NK-92 (cell line): ENCODE data around the gene SLC6A16.
"Not testable (repeated sequence)": the region's sequence is repeated elsewhere in the genome, so short reads cannot be mapped to it uniquely, and the experiment has no call there.

ENCODE experiments used
- DNase-seq: peaks from one replicate; lab custom pipeline; 2025; ENCODE audit not compliant: unreplicated experiment; lab: John Stamatoyannopoulos, UW

The SLC6A16 gene

DNA sequence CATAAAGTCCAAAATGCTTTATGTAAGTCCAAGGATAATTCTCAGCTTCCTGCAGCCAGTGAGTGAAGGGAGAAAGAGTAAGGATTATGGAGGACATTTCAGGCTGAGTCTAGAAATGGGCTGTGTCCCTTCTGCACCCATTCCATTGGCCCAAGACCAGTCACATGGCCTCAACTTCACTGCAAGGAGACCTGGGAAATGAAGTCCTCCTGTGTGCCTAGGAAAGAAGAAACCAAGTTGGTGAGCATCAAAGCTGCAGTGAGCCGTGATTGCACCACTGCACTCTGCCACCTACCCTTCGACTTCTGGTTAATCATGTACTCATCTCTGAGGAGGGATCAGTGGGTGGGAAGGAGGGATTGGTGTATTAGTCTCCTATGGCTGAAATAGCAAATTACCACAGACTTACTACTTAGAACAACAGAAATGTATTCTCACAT is 6.6 kb upstream of the SLC6A16 start:
- DNase-seq, result no peak

DNA sequence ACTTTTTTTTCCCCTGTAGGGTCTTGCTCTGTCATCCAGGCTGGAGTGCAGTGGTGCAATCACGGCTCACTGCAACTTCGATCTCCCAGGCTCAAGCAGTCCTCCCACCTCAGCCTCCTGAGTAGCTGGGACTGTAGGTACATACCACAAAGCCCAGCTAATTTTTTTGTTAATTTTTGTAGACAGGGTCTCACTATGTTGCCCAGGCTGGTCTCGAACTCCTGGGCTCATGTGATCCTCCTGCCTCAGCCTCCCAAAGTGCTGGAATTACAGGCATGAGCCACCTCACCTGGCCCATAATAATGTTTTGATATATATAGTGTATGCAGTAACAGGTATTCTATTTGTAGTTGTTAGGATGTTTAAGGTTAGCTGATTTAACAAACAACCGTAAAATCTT is 6.2 kb upstream of the SLC6A16 start:
- DNase-seq, result not testable (repeated sequence)

DNA sequence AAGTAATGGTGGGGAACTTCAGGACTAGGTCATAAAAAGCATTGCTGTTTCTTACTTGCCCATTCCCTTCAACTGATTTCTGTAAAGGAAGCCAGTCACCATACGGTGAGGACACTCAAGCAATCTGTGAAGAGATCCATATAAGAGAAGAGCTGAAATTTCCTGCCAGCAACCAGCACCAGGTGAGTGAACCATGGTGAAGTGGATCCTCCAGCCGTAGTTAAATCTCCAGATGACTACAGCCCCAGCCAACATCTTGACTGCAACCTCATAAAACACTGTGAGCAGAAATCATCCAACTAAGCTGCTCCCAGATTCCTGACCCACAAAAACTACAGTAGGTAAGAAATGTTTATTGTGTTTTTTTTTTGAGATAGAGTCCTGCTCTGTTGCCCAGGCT is 3.8 kb upstream of the SLC6A16 start:
- DNase-seq, result no peak

DNA sequence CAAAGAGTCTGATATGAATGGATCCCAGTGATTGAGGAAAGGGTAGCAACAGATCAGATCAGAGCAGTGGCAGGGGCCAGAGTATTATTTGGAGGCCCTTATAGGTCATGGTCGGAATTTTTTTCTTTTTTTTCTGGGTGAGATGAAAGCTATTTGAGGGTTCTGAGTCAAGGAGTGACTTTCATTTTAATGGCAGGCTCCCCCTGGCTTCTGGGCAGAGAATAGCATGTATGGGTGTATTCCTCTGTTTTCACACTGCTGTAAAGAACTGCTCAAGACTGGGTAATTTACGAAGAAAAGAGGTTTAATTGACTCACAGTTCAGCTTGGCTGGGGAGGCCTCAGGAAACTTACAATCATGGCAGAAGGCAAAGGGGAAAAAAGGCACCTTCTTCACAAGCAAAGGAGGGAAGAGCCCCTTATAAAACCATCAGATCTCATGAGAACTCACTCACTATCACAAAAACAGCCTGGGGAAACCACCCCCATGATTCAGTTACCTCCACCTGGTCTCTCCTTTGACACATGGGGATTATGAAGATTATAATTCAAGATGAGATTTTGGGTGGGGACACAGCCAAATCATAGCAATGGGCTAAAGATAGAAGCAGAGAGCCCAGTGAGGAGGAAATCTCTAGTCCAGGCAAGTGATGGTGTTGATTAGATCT is 3.0 kb upstream of the SLC6A16 start:
- no peak for DNase-seq

DNA sequence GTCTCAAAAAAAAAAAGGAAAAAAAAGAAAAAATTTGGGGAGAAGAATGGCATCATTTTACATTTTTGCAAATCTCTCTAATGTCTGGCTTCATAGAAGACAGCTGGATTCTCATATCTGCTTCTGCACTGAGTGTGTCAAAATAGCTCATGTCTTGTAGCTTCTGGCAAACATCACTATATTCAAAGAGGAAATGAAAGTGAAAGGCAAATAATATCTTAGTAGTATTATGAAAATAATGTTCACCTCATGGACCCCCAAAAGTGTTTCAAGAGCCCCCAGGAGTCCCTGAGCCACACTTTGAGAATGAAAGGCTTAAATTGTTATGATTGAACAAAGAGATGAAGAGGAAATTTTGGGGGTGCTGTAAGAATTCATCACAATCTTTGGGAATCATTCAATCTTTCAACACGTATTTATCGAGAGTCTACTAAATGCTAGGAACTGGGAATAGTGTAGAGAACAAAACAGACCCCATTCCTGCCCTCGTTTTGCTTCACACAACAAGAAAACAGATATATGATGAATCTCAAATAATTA is 1.2 kb upstream of the SLC6A16 start:
- no peak for DNase-seq

DNA sequence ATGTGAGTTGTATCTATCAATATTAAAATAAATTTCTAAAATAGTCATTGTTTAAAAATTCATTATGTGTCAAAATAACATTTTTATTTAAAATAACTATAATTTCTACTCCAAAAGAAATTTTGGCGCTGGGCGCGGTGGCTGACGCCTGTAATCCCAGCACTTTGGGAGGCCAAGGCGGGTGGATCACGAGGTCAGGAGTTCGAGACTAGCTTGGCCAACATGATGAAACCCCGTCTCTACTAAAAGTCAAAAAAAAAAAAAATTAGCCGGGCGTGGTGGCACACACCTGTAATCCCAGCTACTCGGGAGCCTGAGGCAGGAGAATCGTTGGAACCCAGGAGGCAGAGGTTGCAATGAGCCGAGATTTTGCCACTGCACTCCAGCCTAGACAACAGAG is 765 bp upstream of the SLC6A16 start:
- not testable (repeated sequence) for DNase-seq

DNA sequence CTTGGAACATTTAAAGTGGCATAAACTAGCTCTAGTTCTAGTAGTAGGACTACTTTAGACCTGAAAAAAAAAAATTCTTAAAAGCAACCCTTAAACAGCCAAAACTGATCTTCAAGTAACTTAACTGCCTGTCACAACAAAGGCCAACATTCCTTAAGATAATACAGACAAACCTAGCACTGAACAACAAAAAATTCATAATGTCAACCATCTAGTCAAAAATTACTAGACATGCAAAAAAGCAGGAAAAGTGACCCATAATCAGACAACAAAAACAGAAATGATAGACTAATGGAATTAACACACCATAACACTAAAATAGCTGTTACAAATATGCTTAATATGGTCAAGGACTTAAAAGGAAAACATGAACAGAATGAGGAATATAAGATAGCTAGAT is 6.7 kb downstream of the SLC6A16 start:
- no peak for DNase-seq

DNA sequence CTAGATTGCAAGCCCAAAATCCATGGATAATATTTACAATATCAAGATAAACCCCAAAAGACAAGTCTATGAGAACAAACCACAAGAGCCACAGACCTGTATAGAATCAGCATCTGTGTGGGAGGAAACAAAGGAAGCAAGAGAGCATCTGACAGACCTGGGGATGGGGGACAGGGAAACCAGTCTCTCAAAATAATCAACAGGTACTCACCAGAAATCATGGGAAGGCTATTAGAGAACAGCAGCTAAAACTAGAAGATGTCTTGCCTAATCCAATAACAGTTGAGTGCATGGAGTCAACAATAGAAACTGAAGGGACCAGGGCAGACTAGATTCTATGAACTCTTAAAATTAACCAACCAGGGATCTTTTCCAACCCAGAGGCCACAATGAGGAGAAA is 8.7 kb downstream of the SLC6A16 start:
- DNase-seq, result no peak

DNA sequence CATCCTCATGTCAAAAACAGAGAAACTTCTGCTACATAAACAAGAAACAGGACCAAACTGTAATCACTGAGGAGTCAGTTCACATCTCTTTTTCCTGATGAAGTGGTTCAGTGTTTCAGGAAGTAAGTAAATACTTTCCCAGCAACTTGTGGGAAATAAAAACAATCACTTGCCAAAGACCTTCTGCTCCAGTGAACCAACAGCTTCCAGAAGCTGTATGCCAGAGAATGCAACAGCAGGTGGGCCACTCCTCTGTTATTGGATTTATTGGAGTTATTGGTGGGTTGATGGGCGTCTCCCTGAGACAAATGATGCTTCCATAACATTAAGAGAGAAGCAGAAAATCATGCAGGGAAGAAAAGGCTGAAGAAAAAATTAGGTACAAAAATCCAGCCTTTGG is 9.9 kb downstream of the SLC6A16 start:
- no peak for DNase-seq

DNA sequence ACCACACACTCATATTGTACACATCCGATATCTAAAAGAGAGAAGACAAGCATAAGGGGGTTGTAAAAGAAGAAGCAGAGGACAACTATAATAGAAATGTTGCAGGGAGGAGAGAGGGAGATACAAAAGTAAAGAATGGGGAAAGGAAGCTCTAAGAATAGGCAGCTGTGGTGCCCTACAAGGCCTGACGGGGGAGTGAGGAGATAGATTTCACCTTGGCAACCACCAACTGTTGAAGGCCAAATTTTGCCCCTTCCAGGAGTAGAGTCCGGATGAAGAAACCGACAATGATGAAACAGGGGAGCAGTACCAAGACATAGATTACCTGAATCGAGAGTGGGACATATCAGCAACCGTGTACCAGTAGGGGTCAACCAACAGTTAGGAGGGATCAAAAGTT is 15.9 kb downstream of the SLC6A16 start:
- no peak for DNase-seq

DNA sequence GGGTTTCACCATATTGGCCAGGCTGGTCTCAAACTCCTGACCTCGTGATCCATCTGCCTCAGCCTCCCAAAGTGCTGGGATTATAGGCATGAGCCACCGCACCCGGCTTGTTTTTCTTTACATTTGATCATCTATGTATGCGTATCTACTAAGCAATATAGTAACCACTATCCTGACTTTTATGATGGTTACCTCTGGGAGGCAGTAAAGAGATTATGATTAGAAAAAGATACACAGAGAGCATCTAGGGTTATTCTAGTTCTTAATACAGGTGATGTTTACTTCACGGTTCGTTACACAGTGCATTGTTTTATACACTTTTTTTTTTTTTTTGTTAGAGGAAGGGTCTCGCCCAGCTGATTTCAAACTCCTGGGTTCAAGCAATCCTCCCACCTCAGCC is 18.3 kb downstream of the SLC6A16 start:
- not testable (repeated sequence) for DNase-seq

DNA sequence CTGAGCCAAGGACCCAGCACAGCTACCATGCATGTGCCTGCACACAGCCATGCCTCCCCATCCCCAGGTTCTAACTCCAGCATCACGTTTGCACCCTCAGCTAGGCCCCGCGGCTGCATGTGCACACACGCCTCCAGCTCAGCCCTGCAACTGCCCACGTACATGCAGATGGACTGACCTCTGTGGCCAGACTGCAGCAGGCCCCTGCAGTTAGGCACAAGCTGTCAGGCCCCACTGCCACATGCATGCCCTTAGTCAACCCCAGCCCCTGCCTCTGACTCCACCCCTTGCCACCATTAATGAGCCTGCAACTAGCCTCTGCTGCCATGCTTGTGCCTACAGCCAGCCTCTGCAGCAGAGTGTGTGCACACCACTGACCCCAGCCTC is 23.1 kb downstream of the SLC6A16 start:
- no peak for DNase-seq

DNA sequence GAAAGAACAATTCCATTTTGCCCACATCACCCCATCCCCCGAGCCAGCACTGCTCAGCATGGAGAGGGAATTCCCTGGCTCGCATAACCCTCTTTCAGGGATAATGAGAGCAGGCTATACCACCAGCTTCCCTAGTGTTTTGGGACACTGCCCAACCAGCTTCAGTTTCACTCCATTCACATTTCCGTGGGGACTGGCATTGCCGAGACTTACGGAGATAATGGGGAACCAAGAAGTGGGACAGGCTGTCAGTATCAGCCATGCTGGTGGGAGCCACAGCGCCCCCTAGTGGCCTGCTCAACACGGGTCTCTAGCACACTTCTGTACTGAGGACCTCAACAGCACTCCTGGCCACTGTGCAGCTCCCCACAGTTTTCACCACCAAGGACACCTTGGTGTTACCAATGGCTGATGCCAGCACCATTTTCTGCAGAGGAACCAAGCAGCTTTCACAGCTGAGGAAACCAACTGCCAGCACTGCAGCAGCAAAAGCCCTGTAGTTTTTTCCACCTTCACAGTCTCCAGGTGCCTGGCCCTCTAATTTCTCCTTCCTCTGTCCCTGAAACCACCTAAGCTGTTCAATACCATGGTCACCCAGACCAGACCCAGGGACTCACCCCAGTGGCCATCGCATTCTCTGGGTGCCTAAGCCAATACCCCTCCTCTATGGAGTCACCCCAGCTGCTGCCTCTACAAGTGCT is 23.7 kb downstream of the SLC6A16 start:
- no peak for DNase-seq

DNA sequence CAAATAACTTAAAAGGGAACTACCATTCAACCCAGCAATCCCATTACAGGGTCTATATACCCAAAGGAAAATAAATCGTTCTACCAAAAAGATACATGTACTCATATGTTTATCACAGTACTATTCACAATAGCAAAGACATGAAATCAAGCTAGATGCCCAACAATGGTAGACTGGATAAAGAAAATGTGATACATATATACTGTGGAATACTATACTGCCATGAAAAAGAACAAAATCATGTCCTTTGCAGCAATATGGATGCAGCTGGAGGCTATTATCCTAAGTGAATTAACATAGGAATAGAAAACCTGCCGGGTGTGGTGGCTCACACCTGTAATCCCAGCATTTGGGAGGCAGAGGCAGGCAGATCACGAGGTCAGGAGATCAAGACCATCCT is 26.3 kb downstream of the SLC6A16 start:
- DNase-seq, result not testable (repeated sequence)

DNA sequence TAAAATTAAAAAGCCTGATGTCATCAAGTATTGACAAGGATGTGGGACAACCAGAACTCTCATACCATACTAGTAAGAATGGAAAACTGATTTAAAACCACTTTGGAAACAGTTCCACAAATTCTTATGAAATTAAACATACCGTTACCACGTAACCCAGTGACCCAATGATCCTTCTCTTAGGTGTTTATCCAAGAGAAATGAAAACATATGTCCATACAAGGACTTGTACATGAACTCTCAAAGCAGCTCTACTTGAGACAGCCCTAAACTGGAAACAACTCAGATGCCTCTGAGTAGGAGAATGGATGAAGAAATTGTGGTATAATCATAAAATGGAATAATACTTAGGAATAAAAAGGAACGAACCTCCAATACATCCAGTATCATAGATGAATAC is 27.6 kb downstream of the SLC6A16 start:
- no peak for DNase-seq

DNA sequence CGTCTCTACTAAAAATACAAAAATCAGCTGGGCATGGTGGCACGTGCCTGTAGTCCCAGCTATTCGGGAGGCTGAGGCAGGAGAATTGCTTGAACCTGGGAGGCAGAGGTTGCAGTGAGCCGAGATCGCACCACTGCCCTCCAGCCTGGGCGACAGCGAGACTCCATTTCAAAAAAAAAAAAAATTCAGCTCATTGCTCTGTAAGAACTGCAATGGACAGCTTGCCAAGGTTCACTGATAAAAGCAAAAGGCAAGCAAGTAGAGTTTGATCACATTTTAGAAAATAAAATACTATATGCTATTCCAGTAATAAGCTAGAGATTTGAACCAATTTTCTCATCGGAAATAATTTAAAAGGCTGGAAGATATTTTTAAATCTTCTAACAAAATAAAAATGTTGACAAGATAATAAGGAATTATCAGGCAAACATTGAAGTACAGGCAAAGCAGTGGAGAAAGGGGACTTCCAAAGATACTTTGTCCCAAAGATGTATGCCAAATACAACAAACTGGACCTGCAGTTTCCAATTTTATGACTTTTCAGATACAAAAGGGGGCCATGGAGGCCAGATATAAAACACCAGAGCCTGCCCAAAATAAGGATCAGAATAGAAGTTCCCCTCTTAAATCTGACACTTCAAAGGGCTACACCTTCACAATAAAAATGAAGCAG is 29.6 kb downstream of the SLC6A16 start:
- DNase-seq, result no peak

DNA sequence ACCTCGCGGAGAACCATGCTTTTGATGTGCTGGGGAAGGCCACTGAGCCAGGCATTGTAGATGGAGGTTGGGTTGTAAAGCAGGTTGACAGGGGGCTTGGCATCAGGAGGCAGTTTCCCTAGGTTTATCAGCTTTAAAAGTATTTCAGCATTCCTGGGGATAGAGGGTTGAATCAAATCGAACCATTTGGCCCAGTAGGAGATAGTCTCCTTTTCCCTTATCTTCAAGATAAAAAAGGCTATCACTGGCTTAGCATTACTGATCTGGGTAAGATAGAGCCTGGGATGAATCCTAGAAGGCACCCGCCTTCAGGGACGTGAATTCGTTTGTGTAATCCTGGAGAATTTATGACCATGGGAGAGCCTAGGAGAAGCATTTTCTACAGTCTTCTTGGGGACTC is 30.6 kb downstream of the SLC6A16 start:
- DNase-seq, result no peak

DNA sequence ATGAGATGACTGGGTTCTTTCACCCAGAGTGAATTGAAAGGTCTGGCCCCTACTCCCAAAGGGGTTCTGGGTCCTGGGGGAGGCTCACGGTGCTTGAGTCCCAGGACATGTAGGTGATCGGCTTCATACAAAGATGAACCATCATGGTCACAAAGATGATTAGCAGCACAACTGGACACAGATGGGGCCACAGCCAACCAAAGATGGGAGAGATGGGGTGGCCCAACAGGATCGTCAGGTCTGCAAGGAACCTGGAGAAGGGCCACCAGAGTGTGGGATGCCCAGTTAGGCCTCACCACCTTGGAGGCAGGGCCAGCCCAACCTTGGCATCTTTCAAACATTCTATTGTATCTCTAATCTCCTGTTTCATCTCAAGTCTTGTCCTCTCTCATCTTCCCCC is 34.5 kb downstream of the SLC6A16 start:
- DNase-seq, result no peak

DNA sequence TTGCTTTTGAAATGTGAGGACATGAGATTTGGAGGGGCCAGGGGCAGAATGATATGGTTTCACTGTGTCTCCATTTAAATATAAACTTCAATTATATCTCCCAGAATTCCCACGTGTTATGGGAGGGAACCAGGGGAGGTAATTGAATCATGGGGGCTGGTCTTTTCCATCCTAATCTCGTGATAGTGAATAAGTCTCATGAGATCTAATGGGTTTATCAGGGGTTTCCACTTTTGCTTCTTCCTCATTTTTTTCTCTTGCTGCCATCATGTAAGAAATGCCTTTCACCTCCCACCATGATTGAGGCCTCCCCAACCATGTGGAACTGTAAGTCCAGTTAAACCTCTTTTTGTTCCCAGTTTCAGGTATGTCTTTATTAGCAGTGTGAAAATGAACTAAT is 35.7 kb downstream of the SLC6A16 start:
- DNase-seq, result not testable (repeated sequence)

DNA sequence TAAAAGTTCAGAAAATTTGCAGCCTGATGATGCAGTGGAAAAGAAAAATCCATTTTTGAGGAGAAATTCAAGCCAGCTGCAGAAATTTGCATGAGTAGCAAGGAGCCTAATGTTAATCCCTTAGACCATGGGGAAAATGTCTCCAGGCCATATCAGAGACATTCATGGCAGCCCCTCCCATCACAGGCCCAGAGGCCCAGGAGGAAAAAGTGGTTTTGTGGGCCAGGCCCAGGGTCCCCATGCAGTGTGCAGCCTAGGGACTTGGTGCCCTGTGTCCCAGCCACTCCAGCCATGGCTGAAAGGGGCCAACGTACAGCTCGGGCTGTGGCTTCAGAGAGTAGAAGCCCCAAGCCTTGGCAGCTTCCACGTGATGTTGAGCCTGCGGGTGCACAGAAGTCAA is 36.8 kb downstream of the SLC6A16 start:
- DNase-seq, result not testable (repeated sequence)

DNA sequence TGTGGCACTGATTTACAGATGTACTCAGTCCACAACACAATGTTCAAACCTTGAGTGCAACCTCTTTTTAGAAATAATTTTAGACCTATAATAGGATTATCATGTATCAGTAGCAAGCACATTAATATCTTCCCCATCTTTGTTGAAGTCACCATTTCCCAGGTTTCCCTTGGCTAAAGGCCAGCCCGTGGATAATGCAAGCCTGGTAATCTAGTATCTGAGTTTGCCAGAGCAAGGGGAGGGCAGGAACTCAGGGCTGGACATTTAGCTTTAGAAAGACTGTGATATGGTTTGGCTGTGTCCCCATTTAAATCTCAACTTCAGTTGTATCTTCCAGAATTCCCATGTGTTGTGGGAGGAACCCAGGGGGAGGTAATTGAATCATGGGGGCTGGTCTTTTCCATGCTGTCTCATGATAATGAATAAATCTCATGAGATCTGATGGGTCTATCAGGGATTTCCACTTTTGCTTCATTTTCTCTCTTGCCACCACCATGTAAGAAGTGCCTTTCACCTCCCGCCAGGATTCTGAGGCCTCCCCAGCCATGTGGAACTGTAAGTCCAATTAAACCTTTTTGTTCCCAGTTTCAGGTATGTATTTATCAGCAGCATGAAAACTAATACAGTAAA is 37.7 kb downstream of the SLC6A16 start:
- DNase-seq, result no peak

DNA sequence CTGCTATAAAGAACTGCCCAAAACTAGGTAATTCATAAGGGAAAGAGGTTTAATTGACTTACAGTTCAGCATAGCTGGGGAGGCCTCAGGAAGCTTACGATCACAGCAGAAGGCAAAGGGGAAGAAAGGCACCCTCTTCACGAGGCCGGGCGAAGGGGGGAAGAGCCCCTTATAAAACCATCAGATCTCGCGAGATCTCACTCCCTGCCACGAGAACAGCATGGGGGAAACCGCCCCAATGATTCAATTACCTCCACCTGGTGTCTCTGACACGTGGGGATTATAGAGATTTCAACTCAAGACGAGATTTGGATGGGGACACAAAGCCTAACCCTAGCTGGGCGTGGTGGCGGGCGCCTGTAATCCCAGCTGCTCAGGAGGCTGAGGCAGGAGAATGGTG is 42.8 kb downstream of the SLC6A16 start:
- no peak for DNase-seq
